GM21360 (cell line): ENCODE data around the gene PIBF1.
"Not testable (repeated sequence)": the region's sequence is repeated elsewhere in the genome, so short reads cannot be mapped to it uniquely, and the experiment has no call there.

ENCODE experiments used
- ATAC-seq: cut with Tn5 transposase; IDR thresholded peaks from one replicate; pipeline ENCODE4 v1.9.1; 2021; ENCODE audit warnings: mild to moderate bottlenecking, moderate library complexity; ENCODE audit not compliant: unreplicated experiment

PIBF1 gene

DNA sequence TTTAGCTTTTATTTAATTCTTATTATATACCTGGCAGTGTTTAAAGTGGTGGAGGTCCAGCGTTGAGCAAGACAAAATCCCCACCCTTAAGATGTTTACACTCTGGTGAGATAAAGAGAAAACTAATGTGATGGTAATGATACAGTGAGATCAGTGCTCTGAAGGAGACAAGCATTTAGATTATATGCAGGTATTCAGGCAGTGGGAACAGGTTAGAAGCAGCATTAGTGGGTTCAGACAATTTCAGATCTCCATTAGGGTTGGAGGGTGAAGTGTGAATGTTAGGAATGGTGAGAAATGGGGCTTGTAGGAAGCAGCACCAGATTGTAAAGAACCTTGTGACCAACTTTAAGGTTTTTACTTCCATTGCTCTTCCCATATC lies 39.0 kb downstream of the PIBF1 start:
- ATAC-seq = no peak

DNA sequence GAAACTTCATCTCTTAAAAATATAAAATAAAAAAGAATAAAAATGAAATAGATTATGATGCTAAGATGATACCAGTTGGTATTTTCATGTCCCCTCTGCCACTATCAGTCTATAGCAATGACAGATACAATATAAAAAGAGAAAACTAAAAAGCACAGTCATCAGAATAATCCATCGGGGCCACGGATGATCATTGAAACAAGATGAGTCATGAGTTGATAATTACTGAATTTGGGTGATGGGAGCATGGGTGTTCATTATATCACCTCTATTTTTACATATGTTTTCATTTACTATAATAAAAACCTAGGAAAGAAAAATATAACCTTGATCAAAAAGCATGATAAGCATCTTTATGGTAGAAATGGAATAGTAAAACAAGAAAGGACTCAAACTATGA lies 41.1 kb downstream of the PIBF1 start:
- ATAC-seq = no peak

DNA sequence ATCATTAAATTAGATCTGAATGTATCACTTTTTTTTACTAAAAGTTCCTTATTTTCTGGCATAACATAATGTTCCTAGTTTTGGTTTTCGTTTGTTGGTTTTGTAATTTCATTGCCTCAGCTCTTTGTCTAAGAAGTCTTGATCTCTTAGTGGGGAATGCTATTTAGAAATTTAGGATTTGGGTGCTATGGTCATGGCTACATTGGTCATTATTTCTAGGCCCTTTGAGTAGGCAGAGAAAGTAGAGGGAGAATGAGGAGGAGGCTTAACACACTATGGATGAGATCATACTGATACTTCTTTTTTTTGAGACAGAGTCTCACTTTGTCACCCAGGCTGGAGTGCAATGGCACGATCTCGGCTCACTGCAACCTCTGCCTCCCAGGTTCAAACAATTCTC lies 41.8 kb downstream of the PIBF1 start:
- no peak for ATAC-seq

DNA sequence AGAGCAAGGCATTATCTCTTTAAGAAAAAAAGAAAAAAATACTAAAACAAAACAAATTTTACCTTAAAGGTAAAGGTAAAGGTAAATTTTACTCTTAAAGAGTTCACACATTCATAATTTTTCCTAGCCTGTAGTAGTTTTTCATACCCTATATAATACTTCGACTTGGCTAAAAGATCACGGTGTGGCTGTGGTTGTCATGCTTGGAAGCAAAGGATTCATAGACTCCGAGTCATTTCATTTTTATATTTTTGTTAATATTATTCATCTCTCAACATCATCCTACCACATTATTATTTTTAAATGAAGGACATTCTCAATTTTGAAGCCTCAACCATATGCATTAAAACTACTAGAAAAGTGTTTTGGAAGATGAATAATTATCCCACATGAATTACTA lies 52.7 kb downstream of the PIBF1 start:
- no peak for ATAC-seq

DNA sequence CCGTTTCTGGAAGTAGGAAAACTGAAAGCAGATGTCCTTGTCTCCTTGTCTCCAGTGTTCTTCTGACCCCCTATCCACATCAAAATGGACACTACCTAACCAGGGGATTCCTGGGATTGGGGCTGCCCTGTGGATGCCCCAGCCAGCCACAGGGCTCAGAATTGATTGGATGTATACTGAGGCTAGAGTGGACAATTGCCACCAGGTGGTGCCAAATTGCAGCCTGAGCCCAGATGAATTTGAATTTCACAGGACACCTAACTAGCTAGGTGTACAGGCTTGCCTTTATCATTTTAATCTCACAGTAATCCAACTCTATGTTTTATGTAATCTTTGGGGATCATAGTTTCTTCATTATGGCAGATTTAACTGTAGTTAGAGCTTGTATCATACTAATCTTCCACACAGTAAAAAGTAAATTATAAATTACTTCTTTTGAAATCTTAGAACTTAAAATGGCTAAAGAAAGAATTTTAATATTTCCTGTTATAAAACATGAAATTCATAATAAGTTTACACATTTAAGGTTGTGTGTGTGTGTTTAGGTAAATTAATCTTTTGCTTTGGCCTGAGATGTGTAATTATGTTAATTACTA lies 58.0 kb downstream of the PIBF1 start:
- ATAC-seq = peak; percentile 99

DNA sequence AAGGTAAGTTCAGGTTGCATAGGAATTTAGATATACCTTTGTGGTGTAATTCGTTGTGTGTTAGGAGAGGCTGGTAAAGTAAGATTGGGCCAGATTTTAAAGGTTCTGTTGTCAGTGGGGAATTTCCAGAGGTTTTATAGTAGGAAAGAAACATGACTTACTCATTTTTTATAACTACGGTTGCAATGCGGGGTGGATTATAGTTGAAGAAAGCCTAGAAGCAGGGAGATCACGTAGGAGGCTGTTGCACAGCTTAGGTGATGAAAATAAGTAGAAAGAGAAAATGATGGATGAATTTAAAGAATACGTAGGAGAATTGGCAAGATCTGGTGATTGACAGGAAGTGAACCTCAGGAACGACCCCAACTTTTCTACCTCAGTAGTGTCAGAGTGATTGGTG lies 61.1 kb downstream of the PIBF1 start:
- no peak for ATAC-seq

DNA sequence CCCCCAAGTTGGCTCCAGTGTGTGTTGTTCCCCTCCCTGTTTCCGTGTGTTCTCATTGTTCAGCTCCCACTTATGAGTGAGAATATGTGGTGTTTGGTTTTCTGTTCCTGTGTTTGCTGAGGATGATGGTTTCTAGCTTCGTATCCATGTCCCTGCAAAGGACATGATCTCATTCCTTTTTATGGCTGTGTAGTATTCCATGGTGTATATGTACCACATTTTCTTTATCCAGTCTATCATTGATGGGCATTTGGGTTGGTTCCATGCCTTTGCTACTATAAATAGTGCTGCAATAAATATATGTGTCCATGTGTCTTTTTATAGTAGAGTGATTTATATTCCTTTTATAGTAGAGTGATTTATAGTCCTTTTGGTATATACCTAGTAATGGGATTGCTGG lies 63.2 kb downstream of the PIBF1 start:
- ATAC-seq = not testable (repeated sequence)

DNA sequence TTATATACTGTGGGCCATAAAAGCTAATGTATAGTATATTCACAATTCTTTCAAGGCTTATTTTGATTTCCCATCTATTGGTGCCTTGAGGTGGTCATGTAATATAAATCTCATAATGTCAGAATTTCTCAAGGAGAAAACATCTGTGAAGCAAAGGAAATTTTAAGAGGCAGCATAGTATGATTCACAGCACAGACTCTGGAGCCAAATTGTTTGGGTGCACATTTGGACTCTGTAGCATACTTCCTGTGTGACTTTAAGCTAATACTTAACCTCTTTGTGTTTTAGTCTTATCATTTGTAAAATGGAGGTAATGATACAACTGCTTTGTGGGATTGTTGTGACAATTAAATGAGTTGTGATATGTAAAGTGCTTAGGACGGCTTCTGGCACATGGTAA lies 67.6 kb downstream of the PIBF1 start:
- no peak for ATAC-seq

DNA sequence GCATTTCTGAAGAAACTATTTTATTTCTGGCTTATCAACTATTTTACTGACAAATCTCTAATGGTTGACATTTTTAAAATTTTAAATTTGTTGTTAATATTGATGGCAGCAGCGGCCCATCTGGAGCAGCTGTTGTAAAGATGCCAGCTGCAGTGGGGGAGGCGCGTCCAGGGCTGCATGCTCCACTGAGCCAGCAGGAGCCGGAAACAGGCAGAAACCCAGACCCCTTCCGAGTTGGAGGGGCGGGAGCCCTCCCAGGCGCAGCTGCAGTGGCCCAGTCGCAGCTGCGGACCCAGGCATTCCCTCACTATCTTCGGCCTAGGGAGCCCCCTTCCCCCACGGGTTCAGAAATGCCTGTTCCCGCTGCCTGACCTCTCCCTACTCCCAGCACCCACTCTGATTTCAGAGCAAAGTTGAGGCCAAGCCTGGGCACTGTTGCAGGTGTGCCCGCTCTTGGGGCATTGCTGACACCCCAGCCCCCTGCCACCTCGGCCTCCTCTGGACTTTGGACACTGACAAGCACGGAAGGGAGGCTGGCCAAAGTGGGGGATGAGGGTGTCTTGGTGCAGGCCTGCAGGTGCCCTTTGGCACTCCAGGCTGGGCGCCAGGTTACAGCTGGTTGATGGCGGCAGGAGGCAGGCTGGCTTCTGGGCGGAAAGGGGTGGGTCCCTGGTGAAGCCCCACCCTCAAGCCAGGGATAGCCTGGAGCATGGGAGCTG lies 69.2 kb downstream of the PIBF1 start:
- ATAC-seq = no peak

DNA sequence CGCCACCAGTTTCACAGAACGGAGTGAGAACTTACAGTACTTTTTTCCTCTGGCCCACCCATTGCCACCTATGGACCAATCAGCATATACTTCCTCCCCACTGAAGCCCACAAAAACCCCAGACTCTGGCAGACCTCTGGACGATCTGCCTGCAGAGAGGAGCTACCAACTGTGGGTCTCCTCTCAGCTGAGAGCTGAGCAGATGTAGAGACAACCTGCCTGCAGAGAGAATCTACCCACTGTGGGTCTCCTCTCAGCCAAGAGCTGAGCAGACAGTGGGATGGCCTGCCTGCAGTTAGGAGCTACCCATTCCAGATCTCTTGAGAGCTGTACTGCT lies 69.7 kb downstream of the PIBF1 start:
- no peak for ATAC-seq

DNA sequence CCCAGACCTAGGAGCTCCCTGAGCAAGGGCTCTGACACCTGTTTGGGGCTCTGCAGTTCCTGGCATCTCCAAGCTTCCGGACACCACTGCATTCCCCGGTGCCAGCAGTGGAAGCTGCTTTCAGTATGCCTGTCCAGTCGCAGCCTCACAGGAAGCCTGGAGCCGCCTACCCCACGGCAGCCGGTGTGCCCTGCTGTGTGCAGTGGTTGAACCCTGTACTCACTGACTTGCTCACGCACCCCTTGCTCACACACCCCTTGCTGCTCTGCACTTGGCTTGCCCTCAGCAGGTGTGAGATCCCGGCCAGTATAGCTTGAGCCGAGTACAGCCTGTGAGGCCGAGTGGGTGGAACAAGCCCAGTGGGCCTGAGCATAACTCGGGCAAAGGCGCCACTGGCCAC lies 70.3 kb downstream of the PIBF1 start:
- ATAC-seq = no peak

DNA sequence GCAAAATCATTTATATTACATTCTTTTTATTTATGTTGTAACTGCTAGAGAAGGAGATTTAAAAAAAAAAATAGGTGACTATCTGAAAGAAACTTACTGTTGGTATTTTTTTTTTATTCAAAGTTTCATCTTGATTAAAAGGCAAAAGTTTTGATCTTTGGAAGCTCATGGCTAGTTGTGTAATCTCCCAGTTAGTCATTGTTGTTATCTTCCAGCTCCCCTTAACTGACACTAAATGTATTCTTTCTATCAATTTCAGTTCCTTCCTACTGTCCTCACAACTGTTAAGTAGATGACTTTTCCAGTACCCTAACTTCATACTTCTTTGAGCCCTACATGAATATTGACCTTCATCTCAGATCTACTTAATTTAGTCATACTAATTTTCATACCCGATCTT lies 71.1 kb downstream of the PIBF1 start:
- no peak for ATAC-seq

DNA sequence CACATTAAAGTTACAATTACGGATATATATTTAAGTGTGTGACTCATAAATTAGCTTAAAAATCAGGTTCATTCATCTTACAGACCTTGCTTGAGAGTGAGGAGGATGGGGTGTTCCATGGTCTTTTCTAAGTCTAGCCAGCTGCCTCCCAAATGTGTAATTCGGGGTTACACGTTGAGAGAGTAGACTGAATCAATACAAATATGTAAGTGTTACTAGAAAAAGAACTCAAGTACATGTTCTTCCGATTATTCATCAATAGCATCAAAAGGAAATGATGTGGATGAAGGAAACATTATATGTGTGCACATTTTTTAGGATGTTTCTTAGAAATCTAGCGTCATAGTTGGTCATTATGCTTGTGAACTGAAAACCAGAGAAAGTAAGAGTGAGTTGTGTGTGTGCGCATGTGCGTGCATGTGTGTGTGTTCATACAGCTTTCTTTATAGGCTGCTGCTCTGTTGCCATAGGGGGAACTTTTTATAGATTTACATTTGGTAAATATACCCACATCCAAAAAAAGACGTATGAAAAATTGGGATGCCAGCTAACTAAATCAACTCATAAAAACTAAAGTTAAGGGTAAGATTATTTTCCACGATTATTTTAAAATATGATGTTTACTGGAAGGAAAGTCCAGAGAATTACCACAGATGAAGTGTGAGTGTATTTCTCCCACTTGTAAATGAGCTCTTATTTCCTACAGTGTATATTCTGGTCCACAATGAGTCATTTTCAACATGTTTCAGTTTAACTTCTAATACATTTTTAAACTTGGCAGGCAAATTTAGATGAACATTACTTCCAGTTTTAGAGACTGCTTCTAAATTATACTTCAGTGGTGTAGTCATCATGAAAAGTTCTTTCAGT lies 82.4 kb downstream of the PIBF1 start:
- peak; percentile 90 for ATAC-seq

DNA sequence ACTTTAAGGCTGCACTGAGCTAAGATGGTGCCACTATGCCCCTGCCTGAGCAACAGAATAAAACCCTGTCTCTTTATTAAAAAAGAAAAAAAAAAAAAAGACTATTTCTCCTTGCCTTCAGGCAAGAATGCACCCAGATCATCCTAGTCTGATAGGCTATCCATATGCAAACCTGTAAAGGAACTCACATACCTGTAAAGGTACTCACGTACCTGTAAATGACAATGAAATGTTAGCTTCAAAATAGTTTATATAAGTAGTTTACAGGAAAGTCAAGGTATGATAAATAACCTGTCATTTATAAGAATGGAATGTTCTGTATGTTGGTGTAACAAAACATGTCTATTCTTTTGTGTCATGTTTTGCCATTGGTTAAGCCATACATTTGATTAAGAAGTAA lies 86.3 kb downstream of the PIBF1 start:
- ATAC-seq = no peak

DNA sequence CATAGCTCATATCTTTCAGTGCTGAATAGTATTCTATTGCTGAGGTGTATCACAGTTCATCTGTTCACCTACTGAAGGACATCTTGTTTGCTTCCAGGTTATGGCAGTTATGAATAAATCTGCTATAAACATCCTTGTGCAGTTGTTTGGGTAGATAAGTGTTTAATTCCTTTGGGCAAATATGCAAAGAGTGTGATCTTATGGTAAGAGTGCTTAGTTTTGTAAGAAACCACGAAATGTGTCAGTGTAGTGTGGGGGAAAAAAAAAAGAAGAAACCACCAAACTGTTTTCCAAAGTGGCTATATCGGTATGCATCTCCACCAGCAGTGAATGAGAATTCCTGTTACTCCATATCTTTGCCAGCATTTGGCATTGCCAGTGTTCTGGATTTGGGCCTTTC lies 93.3 kb downstream of the PIBF1 start:
- no peak for ATAC-seq

DNA sequence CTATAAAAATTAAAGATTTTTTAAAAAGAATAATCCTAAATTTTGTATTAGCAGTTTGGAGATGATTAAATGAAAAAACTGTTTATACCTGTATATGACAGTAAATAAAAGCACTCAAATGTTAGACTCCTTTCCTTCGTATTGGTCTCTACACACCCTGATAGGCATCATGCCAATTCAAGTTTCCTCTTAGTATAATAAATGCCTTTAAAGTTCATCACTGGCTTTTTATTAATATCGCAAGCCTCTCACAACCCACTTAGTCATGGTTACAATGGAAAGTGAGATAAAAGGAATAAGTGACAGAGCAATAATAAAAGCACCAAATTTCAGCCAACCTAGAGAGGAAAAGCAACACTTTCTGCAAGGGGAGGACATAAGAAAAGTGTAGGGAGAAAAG lies 102.2 kb downstream of the PIBF1 start:
- no peak for ATAC-seq

DNA sequence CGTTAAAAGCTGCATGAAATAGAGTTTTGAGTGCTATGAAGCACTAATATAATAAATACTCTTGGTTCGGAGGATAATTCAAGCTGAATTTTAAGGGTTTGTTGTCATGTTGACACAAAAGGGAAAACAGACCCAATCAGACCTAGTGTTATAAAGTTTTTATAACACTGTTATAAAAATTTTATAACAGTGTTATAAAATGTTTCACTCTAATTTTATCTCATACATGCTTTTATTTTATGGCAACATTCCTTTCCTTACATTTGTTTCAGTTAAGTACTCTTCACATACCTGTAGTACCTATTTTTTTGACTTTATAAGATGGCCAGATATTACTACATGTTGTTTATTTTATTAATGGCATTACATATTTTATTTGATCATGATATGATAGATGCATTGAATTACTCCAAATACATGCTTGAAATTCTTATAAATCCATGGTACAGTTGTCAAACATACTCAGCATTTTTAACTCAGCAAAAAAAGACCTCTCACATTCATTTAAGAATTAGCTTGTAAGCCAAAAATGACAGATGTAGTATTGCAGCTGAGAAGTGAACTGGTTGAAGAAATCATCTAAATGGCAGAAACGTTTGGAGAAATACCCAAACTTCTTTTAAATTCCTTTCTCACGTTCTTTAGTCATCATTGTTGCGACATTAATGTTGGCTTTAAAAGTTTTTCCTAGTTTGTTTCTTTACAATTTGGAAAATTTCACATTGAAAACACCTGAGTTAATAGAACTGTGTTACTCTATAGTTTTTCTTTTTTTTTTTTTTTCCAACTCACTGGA lies 104.5 kb downstream of the PIBF1 start:
- ATAC-seq = no peak

DNA sequence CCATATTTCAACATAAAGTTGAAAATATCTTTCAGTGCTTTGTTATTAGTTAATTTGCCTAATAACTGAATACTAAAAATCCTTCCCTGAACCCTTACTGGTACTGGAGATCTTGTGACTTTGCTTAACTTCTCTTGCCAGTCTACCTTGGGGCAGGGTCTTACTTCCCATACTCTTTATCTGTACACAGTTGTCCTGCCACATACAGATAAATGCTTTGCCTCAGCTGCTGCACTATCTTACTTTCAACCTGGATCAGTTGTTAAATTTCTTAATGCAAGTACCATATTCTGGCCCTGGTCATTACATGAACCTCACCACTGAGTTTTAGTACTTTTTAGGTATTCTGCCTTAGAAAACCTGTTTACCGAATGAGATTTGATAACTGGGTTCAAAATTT lies 107.6 kb downstream of the PIBF1 start:
- ATAC-seq = no peak

DNA sequence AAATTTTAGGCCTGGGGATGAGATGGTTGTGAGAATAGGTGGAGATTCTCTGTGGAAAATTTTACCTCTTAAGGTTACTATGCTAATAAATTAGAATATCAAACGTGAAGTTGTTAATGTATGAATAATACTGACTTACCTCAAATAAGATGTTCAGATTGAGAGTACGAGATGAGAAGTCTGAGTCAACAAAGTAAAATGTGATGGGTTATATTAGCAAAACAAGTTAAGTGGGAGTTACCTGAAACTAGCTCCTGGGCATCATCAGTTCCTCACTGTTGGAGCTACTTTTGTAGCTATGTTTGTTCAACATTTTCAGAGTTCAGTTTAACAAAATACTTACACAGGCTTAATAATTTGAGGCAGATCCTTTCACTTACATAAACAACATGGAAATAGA lies 108.6 kb downstream of the PIBF1 start:
- no peak for ATAC-seq

DNA sequence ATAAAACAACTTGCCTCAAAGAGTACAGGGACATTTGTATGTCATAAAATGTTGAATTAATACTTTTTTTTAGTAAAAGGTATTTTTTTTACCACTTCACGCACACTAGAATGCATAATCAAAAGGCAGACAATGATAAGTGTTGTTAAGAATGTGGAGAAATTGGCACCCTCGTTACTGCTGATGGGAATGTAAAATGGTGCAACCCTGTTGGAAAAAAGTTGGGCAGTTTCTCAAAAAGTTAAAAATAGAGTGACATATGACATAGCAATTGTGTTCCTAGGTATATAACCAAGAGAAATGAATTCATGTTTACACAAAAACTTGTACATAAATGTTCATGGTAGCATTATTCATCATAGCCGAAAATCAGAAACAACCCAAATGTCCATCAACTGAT lies 109.5 kb downstream of the PIBF1 start:
- no peak for ATAC-seq

DNA sequence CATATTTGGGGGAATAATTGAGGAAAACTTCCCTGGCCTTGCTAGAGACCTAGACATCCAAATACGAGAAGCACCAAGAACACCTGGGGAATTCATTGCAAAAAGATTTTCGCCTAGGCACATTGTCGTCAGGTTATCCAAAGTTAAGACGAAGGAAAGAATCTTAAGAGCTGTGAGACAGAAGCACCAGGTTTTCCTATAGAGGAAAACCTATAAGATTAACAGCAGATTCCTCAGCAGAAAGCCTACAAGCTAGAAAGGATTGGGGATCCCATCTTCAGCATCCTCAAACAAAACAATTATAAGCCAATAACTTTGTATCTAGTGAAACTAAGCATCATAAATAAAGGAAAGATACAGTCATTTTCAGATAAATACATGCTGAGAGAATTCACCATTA lies 114.9 kb downstream of the PIBF1 start:
- ATAC-seq = no peak
